Hematopoietic multipotent progenitor cell treated with erythropoietin and hydrocortisone succinate and interleukin-3 and kit ligand, for 8 days (in vitro differentiated cells): ENCODE data around the gene EML6.
"Not testable (repeated sequence)": the region's sequence is repeated elsewhere in the genome, so short reads cannot be mapped to it uniquely, and the experiment has no call there.

ENCODE experiments used
- DNase-seq: peaks from one replicate; pipeline ENCODE4 v3.0.0-alpha.2; 2015

EML6 gene

DNA sequence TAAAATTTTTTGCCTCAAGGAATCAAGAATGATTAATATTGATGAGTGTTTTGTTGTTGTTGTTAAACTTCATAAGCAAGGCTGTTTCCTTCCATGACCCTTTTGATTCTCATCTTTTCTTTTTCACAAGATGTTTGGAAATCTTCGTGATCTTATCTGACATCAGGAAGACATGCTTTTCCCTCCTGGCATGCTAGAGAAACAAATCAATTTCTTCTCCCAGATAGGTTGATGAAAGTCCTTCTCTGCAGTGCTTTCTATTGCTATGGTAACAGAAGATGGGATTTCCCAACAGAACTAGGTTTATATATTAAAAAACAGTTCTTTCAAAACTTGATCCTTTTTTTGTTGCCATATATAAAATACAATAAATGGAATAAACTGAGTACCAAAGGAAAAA lies 85.2 kb downstream of the EML6 start:
- DNase-seq, result no peak

DNA sequence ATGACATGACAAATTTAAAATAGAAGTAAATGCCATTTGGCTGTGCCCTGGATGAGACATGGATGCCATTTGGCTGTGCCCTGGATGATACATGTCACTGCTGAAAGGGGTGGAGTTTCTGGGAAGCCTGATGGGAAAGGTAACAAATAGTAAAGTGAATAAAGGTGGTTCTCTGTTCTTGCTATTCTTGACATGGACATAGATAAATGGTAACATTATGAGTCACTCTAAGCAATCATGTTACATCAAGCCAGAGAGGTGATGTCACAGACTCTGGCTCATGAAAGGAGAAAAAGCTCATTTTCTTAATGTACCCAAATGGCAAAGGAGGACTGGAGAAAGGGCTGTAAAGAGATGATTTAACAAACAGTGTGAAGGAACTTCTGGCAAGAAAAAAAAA lies 86.4 kb downstream of the EML6 start:
- no peak for DNase-seq

DNA sequence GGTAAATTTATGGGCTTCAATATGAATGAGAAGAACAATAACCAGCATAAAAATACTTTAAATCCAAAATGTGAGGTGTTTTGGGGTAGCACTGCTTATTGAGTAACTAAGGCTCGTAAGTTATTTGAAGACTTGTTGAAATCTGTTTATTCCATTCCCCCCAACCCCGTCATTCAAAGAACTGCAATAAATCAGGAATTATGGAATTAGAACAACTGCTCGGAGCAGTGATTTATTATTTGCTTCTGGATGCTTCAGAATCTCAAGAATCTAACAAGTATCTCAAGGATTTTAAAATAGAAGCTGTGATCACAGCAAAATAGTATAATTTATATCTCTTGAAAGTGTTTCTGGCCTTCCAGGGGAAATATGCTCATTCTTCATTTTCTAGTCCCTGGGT lies 86.8 kb downstream of the EML6 start:
- no peak for DNase-seq

DNA sequence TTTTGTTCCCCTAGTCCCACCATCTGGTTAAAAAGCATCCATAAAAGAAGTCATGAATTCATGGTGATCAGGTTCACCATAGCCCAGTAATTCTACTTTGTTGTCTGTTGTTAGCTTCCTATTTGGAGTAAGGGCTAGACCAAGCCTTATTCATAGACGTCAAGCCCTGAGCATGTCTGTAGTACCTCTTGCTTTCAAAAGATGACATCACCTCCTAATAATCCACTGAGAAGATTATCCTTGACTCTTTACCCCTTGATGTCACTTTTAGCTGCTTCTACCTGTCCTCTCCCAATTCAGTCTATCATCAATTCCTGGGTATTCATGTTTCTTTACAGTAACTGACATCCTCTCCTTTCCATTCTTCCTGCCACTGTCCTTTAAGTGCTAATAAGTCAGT lies 90.1 kb downstream of the EML6 start:
- DNase-seq, result no peak

DNA sequence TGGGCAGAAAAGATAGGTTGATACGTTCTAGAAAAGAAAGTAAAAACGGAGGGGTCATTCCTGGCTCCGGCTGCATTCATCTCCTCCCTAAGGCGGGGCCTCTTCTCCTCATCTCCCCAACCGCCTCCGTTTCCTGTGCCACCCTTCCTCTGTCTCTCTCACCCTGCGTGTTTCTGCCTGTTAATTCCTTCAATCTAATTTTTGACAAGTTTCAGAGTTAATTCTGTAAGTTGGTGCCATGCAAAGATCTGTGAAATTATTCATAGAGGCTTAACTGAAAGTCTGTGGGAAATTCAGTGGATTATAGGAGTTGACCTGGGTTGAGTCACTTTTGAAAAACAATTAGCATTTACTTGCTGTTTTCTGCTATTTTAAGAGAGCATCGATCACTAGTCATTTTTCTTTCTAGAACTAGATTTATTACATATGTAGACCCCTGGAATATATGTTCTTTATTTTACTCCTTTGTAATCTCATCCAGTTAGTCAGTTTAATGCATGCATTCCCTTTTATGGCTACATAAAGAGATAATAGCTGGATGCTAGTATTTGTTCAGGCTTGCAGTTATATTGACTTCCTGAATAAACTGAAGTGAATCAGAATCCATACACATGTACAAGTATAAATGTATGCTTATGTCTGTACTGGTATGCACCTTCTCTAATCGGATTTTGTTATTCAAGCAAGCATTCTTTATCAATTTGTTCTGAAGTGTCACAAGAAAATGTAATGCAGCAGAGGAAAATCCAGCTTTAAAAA lies 91.1 kb downstream of the EML6 start:
- no peak for DNase-seq

DNA sequence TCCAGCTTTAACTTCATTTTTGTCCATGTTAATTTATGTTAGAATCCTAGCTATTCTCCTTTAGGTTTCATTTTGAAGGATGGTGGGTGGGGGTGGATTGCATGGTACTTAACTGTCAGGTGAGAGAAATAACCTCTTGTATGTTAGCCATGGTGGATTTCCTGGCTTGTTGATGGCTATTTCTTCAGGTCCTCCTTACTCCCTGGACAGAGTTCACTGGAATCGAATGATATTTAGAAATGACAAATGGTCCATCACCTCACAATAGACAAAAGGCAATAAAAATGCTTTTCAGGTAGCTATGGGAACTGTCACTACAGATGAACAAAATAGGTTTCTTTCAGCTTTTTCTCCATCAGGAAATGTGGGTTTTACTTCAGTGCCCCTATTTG lies 91.7 kb downstream of the EML6 start:
- no peak for DNase-seq

DNA sequence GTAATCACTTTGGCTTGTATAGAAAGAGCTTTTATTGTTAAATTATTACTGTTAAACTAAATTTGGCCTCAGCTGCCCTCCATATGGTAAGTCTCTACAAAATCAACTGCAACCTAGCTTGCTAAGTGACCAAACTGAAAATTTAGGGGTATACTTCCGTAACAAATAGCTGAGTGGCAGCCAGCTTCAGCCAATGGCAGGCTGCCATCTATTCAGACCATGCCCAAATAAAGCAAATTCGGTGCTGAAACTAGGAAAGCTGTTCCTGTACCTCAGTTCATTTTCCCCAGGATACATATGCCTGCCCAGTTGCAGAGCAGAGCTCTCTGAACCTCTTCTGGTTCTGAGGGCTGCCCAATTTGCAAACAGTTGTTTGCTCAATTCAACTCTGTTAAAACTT lies 94.8 kb downstream of the EML6 start:
- DNase-seq, result no peak

DNA sequence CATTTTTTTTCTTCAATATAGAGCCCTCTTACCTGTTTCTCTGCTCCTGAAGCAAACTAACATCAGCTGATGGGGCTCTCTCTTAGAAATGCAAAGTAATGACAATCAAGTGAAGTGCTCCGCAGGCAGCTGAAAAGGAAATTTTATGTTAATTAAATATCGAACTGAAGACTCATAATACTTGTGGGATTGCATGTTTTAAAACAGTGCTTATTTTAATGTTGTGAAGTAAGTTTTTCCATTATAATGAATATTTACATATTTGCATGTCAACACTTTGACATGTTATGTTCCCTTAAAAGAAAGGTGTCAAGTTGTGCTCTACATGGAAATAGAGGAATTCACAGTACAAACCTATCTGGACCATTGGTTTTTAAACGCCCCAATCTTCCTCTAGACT lies 97.1 kb downstream of the EML6 start:
- no peak for DNase-seq

DNA sequence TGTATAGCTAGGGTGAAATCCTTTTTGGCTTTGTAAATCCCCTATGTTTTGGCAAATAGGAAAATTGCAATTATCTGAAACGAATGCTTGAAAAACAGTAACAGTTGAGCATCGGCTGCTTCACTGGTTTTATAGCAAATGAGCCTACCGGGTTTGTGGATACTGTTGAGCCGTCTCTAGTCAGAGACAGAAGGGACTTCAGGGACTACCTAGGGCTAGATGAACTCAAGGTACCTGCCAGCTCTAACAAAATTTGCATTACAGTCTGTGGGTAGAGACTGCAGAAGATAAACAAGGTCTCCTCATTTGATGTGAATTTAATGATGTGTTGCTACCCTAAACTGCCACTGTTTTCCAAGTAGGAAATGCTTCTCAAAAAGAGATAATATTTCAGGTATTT lies 101.1 kb downstream of the EML6 start:
- DNase-seq, result no peak

DNA sequence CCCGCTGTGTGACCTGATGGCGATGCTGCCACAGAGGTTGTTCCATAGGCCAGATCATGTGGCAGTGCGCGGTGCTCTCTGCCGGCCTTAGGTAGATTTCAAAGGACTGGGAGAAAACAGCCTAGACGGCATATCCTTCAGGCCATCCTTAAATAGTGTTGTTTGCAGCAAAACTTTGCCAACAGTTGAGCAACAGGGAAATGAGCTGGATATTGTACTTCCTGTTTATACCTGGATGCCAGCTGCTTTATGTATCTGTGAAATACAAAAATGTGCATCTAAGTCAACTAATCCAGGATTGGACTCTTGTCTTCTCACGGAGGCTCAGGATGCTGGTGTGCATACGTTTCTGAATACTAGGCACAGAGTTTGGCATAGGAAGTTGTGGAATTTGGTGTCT lies 107.1 kb downstream of the EML6 start:
- DNase-seq, result no peak

DNA sequence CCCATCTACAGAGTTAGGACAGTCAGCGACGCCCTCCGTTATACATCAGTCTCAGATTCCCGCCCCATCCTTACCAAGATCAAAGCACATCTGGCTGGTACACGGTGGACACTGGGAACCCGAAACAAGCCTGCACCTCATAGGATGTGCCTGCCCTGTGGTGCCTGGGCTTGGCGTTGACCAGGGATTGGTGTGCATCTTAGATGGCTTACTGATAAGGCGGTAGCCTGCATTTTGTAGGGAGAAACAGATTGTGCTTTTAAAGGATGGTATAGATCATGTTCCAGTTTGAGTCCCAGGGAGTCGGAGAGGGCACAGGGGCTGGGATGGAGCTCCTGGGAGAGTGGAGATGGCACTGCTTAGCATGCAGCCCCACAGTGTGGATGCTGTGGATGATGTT lies 108.0 kb downstream of the EML6 start:
- no peak for DNase-seq

DNA sequence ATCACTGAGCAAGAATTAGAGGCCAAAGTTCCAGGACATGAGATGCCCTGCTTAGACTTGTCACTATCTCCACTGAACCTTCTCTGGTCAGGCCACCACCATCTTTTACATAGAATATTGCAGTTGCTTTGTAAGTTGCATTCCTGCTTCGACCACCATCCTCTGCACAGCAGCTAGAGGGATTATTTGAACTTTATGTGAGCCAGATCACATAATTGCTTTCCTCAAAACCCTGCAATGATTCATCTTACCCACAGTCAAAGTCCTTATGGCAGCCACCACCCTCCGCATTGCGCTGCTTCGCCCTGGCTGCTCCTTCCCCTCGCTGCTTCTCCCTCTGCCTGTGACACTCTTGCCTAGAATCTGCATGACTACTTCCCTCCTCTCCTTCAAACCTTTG lies 111.3 kb downstream of the EML6 start:
- no peak for DNase-seq

DNA sequence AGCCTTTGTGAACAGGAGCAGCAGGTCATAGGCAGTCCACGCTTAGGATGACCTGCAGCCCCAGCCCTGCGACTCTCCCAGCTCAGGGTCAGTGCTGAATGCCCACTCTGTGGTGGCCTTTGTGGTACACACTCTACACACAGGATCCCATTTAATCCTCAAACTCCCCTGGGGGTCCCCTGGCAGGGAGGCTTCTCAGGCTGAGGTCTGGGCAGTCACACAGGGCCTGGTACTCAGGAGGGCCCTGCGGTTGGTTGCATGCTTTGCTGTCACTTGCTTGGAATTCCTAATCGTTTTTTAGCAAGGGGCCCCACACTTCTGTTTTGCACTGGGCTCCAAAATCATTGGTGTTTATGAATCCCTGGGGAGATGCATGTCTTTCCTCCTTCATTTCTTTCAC lies 113.0 kb downstream of the EML6 start:
- no peak for DNase-seq

DNA sequence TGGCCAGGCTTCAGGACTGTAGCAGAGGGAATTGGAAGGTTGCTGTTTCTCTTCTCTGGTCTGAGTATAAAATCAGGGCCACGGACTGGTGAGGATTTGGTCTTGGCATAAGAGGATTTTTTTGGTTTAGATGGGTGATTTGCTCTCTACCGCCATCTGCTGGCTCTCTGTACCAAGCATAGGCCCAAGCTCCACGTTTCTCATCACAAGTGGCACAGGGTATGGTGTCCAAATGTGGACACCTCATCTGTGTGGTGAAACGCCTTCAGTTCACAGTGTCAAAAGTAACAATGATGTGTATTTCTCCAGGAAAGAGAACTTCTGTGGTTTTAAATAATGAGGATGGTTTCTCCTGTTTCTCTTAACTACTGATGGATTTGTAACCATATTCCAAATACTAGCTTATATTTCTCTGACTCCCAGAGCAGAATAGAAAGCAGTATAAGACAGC lies 115.1 kb downstream of the EML6 start:
- DNase-seq, result peak; percentile 64

DNA sequence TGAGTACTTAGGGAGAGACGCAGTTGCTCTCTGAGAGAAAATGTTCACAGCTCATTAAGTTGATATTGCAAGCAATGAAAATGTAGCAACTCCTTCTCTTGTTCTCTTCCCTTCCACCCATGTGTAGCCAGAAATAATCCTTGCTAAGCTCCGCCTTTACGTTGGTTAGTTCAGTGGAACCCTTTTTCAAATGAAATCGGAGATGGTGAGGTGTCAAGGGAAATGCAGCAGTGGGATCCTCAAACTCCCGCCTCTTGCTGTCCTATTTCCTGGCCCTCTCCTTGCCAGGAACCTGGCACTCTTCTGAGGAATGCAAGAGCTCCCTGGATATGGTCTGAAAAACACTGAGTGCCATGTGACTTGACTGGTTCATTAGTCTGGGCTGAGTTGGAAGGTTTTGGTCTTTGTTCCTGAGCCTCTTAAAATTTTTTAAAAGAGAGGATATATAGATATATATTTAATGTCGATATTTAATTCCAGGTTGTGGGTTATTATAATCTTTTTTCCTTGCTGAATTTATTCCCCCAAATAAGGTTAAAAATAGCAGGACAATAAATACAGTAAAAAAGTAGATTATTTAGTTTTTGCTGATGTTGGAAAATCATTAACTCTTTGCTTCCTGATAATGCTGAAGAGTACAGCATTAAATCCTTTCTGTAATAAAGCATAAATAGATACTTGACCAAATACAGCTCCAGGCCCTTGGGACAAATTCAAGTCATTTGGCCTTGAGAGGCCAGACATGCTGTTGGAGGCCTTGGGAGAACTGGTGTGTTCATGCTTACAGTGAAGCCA lies 116.2 kb downstream of the EML6 start:
- DNase-seq, result no peak

DNA sequence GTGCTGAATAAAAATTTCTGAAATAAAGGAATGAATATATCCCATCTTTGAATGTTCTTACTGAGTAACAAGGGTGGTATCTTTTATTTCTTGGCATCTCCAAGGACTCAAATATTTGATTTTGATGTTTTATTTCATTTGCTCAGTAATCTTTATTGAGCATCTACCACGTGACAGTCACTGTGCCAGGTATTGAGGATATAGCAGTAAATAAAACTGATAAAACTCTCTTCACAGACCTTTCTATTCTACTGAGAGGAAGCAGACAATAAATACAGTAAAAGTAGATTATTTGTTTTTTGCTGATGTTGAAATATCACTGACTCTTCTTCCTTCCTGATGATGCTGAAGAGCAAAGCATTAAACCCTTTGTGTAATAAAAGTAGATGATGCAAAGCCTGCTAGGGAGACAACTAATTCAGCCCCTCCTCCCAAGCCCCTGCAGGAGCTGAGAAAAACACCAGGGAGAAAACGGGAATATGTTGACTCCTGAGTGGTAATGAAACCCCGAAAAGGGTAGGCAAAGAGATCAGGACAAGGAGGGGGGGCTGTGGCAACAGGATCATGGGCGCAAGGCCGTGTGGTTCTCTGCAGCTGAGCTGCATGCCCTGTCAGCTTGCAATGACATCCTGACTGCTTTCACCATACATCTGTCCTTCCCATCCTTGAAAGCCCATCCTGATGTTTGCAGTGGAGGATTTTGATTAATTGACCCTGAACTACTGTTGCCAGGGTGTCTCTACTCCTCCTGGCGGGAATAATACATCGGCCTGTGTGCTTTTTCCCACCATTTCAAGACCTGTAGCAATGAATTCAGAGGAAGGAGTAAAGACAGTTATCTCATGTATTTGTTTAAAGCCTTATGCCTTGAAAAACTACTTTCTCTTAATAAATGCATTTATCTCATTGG lies 117.4 kb downstream of the EML6 start:
- DNase-seq, result no peak

DNA sequence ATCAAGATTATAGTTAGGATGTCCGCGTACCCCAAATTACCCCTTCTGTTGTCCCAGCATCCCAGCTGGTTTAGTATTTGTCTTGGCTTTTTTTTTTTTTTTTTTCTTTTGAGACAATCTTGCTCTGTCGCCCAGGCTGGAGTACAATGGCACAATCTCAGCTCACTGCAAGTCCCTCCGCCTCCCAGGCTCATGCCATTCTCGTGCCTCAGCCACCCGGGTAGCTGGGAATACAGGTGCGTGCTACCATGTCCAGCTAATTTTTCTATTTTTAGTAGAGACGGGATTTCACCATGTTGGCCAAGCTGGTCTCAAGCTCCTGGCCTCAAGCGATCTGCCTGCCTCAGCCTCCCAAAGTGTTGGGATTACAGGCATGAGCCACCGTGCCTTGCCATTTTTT lies 118.0 kb downstream of the EML6 start:
- DNase-seq, result not testable (repeated sequence)

DNA sequence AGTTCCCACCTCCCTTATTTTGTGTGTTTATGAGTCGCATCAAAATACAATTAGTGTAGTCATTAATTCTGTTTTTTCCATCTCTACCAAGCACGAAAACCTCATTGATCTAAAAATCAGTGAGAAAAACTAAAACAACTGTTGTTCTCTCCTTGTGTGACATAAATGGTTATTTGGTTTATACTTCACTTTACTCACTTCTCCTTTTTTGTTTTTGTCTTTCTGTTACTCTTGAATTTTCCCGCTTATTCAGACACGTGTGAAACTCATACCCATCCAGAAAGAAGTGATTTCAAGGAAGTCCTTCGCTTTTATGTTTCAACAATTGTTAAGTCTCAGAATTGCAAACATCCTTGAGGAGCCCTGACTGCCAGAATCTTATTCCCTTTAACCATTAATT lies 121.6 kb downstream of the EML6 start:
- DNase-seq, result no peak

DNA sequence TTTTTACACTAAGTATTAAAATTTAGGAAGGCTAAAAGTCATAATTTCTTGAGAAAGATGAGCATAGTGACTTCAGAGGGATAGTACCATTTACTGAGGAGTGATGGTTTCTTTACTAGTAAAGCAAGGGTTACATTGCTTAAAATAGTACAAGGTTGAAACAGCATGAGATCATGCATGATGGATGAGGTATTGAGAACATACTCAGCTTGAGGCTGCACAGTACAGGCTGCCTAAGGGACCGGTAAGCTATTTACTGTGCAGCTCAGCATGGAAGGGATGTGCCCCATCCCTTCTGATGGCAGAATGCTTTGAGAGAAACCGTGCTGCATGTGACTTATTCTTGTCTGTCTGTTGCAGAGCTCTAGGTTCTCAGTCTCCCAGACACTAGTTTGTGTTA lies 122.1 kb downstream of the EML6 start:
- DNase-seq, result no peak

DNA sequence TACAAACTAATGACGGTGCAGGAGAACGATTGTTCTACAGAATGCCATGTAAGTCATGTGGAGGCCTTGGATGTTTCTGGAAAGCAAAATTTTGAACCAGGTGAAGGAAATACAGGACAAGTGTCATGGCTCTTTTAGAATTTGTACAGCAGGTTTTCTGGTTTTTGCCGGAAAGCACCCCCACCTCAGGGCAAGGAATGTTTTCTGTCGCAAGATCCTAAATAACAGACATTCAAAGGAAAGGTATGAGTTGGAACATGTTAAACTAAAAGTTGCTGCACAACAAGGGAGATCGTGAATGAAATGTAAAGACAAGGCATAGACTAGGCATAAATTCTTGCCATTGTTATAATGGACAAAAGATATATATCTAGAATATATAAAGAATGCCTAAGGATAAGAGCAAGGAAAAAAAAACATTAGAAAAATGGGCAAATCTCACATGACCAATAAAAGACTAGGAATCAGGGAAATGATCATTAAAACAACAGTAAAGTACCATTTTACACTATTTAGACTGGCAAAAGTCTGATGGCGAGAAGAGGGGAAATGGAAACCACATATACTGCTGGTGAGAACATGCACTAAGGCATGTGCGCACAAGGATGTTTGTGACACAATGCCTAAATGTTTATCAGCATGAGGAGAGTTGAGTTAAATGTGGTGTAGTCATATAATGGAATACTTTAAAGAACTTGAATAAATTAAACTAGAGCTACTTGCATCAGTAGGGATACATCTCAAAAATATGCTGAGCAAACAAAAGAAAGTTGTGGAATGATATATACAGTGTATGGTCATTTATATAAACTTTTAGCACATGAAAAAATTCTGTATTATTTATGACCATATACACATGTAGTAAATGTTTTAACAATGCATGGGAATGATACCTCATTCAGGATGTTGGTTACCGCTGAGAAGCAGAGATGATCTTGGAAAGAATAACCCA lies 127.0 kb downstream of the EML6 start:
- DNase-seq, result no peak

DNA sequence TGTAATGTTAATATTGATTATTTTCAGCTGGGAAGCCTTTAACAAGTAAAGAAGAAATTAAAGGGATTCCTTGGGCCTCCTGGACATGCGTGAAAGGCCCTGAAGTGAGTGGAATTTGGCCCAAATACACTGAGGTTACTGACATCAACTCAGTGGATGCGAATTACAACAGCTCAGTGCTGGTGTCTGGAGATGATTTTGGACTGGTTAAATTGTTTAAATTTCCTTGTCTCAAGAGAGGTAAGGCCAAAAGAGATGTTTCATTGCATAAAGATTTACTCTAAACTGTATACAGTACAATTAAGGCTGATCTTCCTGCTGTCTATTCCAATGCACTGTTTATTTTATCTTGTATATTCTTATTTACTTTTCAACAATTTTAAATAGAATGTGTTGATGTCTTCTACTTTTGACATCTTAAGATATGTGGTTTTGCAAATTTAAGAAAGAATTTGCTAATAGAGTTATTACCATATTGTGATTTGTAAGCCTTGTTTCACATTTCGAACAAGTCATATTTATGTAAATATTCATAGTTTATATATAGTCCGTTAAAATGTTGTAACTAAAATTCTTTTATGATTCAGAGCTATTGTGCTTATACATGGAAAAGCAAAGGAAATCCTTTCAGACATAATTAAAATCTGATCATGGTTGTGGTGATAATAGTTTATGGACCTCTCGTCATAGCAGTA lies 130.3 kb downstream of the EML6 start:
- no peak for DNase-seq

DNA sequence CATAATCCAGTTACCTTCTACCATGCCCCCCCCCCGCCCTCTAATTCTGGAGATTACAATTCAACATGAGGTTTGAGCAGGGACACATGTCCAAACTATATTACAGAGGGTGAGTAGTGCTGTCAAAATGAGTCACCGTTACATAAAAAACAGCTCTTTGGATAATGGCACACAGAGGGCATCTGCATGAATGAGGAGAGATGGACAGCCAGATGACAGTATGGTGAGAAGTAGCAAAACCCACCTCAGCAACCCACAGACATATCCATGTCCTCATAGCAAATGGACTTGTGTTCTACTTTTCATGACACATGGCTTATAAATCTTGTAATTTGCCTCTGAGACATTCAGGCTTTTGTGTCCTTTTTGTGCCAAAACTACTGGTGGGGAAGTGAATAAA lies 132.0 kb downstream of the EML6 start:
- DNase-seq, result no peak
